NB4 (cell line): ENCODE data around the gene TRIM9.

Source experiments
- MAX ChIP-seq: IDR thresholded peaks from 2 replicates; pipeline ENCODE4 v1.6.1; 2011; ENCODE audit warnings: low read depth, low read length
- MYC ChIP-seq: IDR thresholded peaks from 2 replicates; pipeline ENCODE4 v1.6.1; 2011; ENCODE audit warnings: low read depth, low read length
- POLR2A ChIP-seq: IDR thresholded peaks from 2 replicates; pipeline ENCODE4 v1.6.1; 2011; ENCODE audit warnings: mild to moderate bottlenecking; ENCODE audit not compliant: insufficient read length; ENCODE audit errors: extremely low read depth
- TF ChIP-seq, protein P1 (sequence below): IDR thresholded peaks from one replicate; pipeline ENCODE4 v1.5.1; 2012; ENCODE audit warnings: low read depth, low read length

DNA sequence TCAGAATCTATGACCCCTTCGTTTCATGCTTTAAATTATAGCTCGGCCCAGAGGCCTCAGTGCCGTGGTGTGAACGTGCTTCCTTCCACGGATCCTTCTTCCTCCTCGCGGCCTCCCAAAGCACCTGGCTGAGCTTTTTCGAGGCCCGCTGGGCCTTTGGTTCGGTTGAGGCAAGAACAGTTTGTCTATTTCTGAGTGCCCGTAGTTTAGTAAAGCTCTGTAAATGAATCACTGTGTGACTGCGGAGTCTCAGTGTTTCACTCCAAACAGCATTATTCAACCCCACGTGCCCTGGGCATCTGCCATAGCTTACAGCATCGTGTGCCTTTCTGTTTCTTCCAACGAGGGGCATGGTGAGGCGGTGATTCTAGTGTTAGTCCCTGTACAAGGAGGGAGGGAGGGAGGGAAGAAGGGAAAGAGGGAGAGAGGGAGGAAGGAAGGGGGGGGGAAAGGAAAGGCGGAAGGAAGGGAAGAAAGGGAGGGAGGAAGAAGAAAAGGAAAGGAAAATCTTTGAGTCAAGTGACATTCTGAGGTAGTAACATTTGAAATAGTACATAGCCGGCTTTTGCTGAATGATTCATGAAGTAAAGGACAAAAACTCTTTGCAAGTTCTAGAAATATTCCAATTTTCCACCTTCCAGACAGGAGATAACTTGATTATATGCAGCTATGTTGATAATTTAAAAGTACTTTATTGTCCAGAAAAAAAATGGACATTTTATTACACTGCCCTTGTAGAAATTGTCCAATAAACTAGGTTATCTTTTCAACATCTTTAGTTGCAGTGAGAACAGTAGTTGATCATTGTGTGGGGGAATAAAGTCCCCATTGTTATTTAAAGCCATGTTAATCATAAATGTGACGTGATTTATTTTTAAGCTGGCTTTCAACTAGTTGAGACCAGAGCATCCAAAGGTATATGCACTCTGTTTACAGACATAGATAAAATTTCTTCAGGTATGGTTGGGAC lies 1.2 kb upstream of the TRIM9 start:
- no peak for TF ChIP-seq POLR2A
- TF ChIP-seq, protein P1, sequence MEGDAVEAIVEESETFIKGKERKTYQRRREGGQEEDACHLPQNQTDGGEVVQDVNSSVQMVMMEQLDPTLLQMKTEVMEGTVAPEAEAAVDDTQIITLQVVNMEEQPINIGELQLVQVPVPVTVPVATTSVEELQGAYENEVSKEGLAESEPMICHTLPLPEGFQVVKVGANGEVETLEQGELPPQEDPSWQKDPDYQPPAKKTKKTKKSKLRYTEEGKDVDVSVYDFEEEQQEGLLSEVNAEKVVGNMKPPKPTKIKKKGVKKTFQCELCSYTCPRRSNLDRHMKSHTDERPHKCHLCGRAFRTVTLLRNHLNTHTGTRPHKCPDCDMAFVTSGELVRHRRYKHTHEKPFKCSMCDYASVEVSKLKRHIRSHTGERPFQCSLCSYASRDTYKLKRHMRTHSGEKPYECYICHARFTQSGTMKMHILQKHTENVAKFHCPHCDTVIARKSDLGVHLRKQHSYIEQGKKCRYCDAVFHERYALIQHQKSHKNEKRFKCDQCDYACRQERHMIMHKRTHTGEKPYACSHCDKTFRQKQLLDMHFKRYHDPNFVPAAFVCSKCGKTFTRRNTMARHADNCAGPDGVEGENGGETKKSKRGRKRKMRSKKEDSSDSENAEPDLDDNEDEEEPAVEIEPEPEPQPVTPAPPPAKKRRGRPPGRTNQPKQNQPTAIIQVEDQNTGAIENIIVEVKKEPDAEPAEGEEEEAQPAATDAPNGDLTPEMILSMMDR = no peak
- no peak for TF ChIP-seq MYC
- TF ChIP-seq MAX = no peak
